ENCODE data around the gene ZNF43.
"Not testable (repeated sequence)": the region's sequence is repeated elsewhere in the genome, so short reads cannot be mapped to it uniquely, and the experiment has no call there.

ZNF43 gene

DNA sequence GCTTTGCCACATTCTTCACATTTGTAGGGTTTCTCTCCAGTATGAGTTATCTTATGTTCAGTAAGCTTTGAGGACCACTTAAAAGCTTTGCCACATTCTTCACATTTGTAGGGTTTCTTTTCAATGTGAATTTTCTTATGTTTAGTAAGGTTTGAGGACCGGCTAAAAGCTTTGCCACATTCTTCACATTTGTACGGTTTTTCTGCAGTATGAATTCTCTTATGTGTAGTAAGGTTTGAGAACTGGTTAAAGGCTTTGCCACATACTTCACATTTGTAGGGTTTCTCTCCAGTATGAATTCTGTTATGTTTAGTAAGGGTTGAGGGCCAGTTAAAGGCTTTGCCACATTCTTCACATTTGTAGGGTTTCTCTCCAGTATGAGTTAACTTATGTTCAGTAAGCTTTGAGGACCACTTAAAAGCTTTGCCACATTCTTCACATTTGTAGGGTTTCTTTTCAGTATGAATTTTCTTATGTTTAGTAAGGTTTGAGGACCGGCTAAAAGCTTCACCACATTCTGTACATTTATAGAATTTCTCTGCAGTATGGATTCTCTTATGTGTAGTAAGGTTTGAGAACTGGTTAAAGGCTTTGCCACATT lies 27.5 kb downstream of the ZNF43 start:
- not testable (repeated sequence) for DNase-seq (ENCODE audit: low read depth in 2 of 2)

DNA sequence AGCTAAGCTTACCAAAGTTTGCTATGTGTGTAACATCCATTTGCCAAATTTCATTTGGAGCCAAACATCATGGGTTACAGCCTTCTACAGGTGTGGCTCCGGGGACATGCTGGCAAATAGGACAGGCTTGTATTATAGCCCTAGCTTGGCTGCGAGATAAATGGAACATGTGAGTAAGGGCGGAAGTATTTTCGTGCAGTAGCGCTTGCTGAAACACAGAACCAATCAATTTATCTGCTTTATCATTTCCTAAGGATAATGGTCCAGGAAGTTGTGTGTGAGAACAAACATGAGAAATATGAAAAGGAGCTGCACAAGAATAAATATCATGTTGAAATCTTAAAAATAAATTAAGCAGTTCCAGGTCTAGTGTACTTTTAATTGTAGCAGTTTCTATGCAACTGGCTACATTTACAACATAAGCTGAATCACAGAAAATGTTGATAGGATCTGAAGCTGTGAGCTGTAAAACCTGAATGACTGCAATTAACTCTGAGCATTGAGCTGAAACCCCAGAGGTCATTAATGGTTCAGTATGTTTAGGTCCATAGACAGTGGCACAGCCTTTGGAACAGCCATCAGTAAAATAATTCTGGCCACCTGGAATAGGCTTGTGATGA lies 46.4 kb downstream of the ZNF43 start:
- DNase-seq (ENCODE audit: low read depth in 2 of 2): no peak

DNA sequence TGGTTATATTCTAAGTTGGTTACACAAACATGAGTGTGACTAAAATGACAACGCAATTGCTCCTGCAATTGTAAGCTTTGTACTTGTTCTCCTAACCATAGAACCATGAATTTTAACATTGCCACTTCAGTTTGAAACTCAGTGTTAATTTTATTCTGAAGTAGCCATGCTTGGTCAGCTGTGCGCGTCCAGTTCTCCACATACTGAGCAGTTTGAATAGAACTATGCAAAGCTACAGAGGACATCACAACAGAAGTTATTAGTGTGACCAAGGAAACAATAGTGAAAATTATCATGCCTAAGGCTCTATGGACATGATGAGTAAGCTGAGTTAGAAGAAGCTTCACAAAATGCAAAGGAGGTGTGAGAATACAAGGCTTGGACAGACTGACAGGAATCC lies 49.0 kb downstream of the ZNF43 start:
- DNase-seq (ENCODE audit: low read depth in 2 of 2): no peak

DNA sequence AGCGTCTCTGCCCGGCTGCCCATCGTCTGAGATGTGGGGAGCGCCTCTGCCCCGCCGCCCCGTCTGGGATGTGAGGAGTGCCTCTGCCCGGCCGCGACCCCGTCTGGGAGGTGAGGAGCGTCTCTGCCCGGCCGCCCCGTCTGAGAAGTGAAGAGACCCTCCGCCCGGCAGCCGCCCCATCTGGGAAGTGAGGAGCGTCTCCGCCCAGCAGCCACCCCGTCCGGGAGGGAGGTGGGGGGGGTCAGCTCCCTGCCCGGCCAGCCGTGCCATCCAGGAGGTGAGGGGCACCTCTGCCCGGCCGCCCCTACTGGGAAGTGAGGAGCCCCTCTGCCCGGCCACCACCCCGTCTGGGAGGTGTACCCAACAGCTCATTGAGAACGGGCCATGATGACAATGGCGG lies 60.2 kb downstream of the ZNF43 start:
- not testable (repeated sequence) for DNase-seq (ENCODE audit: low read depth in 2 of 2)

DNA sequence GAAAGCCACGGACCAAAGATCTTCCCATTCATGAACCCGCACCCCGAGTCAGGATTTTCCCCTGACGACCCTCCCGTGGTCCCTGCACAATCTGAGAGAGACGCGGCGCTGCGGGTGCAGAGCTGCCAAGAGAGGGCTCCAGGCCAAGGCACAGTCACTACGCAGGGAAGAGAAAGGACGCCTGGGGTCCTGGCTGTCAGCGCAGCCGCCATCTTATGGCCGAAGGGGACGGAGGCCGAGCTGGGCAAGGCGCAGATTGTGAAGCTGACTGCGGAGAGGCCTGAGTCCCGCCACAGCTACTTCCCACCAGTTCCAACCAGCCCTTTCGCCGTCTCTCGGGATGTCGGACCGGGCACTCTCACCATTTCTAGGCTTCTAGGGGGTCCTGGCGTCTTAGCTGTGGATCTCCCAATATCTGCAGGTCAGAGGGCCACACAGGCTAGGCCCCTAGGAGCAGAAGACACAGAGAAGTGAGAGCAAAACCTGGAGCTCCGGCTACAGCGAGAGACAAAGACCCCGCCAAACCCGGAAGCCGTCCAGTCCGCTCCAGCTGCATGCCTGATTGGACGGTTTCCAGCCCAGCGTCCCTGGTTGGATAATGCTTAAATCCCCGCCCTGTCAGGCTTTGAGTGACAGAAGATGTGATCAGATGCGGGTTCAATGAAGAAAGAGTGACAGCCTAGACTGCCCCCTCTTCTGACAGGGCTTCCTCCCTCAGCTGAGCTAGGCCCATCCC lies 68.7 kb downstream of the ZNF43 start, which contains the start of gene ZNF100:
TSS of gene ZNF100 (minus strand) at position 515 of the 736 bp plus-strand sequence. CDS start at position 365, 150 bp downstream.
- peak; percentile 79 to 86 for DNase-seq (ENCODE audit: low read depth in 2 of 2)

DNA sequence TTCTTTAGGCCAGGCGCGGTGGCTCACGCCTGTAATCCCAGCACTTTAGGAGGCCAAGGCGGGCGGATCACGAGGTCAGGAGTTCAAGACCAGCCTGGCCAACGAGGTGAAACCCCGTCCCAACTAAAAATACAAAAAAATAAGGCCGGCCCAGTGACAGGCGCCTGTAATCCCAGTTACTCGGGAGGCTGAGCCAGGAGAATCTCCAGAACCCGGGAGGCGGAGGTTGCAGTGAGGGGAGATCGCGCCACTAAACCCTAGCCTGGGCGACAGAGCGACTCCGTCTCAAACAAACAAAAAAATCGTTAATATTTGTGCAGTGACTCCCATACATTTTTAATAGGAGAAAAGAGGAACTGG lies 69.3 kb downstream of the ZNF43 start:
- peak in 1 of 2 donors; percentile 1 for DNase-seq (ENCODE audit: low read depth in 2 of 2)

DNA sequence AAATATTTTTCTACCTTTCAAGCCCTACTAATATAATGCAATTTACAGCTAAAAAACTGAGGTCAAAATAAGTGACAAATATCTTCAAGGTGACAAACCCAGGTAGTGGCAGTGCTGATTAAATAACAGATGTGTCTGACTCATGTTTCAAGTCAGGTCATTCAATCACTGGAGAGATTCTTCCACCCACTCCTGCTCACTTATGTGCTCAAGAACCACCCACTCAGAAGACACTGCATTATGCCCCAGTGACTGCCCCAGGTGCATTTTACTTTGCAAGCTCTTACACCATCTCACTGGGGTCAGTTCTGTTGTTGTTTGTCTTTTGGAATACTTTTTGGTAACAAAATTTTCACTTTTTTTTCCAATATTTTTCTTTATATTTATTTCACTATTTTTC lies 70.8 kb downstream of the ZNF43 start:
- no peak for DNase-seq (ENCODE audit: low read depth in 2 of 2)

DNA sequence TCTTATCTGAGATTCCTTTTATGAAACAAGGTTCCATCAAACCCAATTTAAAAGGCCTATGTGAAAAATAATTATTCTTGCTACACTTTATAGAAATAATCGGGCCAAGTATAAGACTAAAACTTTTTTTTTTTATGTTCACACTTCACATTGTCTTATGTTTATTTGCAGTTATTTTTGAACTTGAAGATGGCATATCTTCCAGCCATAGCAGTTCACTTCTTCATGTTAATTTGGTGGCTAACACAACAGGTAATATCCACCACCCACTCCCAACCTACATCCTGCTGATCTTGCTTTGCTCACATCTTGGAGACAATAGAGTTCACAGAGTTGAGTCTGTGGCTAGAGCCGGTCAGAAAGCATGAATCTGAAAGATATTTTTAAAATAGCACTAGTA lies 74.4 kb downstream of the ZNF43 start:
- not testable (repeated sequence) for DNase-seq (ENCODE audit: low read depth in 2 of 2)

DNA sequence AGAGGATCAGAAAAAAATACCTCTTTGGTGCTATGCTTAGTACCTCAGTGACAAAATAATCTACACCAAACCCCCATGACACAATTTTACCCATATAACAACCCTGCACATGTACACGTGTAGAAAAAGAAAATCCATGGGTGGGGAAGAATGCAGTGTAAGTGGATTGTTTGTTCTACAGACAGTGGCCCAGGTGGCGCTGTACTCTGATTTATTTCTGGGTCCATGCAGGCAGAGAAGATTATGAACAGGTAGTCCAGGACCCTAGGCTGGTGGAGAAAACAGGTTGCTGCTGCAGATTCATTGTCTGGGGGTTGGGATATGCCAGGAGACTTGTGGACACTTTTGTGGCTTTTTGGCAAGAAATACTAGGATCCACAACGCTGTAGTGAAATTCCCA lies 77.7 kb downstream of the ZNF43 start:
- DNase-seq (ENCODE audit: low read depth in 2 of 2): no peak

DNA sequence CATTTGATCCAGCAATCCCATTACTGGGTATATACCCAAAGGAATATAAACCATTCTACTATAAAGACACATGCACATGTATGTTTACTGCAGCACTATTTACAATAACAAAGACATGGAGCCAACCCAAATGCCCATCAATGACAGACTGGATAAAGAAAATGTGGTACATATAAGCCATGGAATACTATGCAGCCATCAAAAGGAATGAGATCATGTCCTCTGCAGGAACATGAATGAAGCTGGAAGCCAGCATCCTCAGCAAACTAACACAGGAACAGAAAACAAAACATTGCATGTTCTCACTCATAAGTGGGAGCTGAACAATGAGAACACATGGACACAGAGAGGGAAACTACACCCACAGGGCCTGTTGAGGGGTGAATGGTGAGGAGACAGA lies 80.4 kb downstream of the ZNF43 start:
- not testable (repeated sequence) for DNase-seq (ENCODE audit: low read depth in 2 of 2)
